HAP-1 (cell line): ENCODE results near the gene CLCN7.

ENCODE experiments used
- DNase-seq, 2 experiments: peaks; one replicate each; pipeline ENCODE4 v3.0.0-alpha.2; 2016 to 2020; ENCODE audit warnings: low spot score in 2 of 2
- H3K27me3 ChIP-seq: fragments of 250-450 bp; sonication (Bioruptor Pico); 2 replicates; pipeline ENCODE4 v1.5.1; 2020; ENCODE audit warnings: low read depth, mild to moderate bottlenecking, moderate library complexity
- H3K36me3 ChIP-seq: fragments of 250-450 bp; sonication (Bioruptor Pico); replicated peaks from 2 replicates; pipeline ENCODE4 v1.5.1; 2020; ENCODE audit warnings: mild to moderate bottlenecking
- H3K4me1 ChIP-seq: fragments of 250-450 bp; sonication (Bioruptor Pico); 2 replicates; pipeline ENCODE4 v1.5.1; 2020; ENCODE audit warnings: mild to moderate bottlenecking
- H3K4me3 ChIP-seq: fragments of 250-450 bp; sonication (Bioruptor Pico); 2 replicates; pipeline ENCODE4 v1.5.1; 2020; ENCODE audit warnings: mild to moderate bottlenecking, moderate library complexity
- H3K9me3 ChIP-seq: fragments of 250-450 bp; sonication (Bioruptor Pico); 2 replicates; pipeline ENCODE4 v1.5.1; 2020; ENCODE audit warnings: mild to moderate bottlenecking, moderate library complexity
- in situ Hi-C: fragments of 300-500 bp; cut with MboI; formaldehyde crosslinking; loops from 3 replicates; pipeline ENCODE4 v1.14.3; 2020; ENCODE audit warnings: low sequenced_read_pairs, inconsistent platforms, mixed read lengths

The CLCN7 gene

DNA sequence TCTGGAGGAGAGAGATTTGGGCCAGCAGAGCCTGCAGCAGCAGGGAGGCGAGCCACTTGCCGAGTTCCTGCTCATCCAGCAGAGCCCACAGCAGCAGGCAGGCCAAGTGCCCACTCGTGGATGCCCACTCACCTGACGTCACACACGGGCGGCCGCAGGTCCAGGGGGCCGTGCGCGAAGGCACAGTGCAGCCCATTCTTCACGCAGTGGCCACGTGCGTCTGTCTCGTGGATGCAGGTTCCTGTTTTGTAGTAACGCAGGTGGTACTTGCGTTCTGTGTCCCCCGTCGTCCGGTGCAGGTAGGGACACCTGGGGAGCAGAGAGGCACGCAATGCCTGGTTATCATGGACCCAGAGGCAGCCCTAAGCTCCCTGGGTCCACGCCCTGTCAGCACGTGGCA is 71.8 kb downstream of the CLCN7 start:
- in situ Hi-C loops, result no loop called here
- DNase-seq, result no peak
- H3K36me3 ChIP-seq, result no peaks in the 10 kb centered on the region; the same call in 1 of the 2 replicates
- H3K4me3 ChIP-seq, result no peak overlapping the region
- H3K9me3 ChIP-seq, result no peaks in the 10 kb centered on the region
- H3K4me1 ChIP-seq, result no peaks in the 10 kb centered on the region; the same call in 1 of the 2 replicates
- no peaks in the 10 kb centered on the region for H3K27me3 ChIP-seq

GRCh38 chr16:1401758-1402154 is 73.1 kb downstream of the CLCN7 start:
- H3K27me3 ChIP-seq, result no peaks in the 10 kb centered on the region
- in situ Hi-C loops, result no loop called here
- no peaks in the 10 kb centered on the region; the same call in 1 of the 2 replicates for H3K36me3 ChIP-seq
- H3K9me3 ChIP-seq, result no peaks in the 10 kb centered on the region
- no peaks in the 10 kb centered on the region for H3K4me1 ChIP-seq
- no peak overlapping the region for H3K4me3 ChIP-seq
- no peak for DNase-seq

- H3K4me3 ChIP-seq, result no peak overlapping the region
- in situ Hi-C loops, result no loop called here
- H3K36me3 ChIP-seq, result no peaks in the 10 kb centered on the region; the same call in 1 of the 2 replicates
- no peaks in the 10 kb centered on the region for H3K27me3 ChIP-seq
- H3K4me1 ChIP-seq, result no peaks in the 10 kb centered on the region
- DNase-seq, result no peak
- no peaks in the 10 kb centered on the region for H3K9me3 ChIP-seq
These were observed 73.6 kb downstream of the CLCN7 start for GRCh38 chr16:1401061-1401757.

DNA sequence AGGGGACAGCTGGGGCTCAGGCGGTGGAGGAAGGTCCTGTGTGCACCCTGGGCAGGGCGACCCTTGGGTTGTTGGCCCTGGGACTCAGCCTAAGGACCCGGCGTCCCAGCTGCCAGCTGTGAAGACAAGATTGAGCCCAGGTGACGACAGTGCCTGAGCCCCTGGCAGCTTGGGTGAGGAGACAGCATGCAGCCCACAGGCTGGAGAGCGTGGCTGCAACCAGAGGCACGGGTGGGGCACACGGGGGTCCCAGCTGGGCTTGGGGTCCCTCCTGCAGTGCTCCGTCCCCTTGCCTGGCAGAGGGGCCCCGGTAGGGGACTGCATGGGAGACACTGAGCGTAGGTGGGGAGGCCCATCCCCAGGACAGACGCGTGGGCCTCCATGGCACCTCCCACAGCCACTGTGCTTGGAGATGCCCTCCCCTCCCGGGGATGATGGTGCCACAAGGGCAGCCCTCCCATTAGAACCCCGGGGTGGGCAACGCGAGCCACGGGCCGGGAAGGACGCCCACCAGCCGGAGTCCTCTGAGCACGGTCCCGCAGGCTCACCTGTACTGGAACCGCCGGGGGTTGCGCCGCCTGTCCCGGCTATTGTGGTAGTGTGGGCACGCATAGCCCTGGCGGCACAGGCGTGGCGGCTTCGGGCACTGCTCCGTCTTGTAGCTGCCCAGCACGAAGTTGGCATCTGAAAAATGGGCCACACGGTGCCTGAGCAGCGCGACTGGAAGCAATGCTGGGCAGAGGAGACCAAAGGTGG is 75.8 kb downstream of the CLCN7 start:
- no peak overlapping the region for H3K4me3 ChIP-seq
- no peaks in the 10 kb centered on the region for H3K9me3 ChIP-seq
- H3K4me1 ChIP-seq, result no peaks in the 10 kb centered on the region
- H3K27me3 ChIP-seq, result no peaks in the 10 kb centered on the region
- in situ Hi-C loops, result no loop called here
- DNase-seq, result no peak
- no peaks in the 10 kb centered on the region; the same call in 1 of the 2 replicates for H3K36me3 ChIP-seq

GRCh38 chr16:1398351-1398750 is 76.5 kb downstream of the CLCN7 start:
- in situ Hi-C loops, result no loop called here
- Histone ChIP-seq H3K36me3 (no peaks in the 10 kb centered on the region; the same call in 1 of the 2 replicates), H3K4me1 (no peaks in the 10 kb centered on the region), H3K9me3 (no peaks in the 10 kb centered on the region), H3K4me3 (no peak overlapping the region), H3K27me3 (no peaks in the 10 kb centered on the region)
- DNase-seq, result no peak

DNA sequence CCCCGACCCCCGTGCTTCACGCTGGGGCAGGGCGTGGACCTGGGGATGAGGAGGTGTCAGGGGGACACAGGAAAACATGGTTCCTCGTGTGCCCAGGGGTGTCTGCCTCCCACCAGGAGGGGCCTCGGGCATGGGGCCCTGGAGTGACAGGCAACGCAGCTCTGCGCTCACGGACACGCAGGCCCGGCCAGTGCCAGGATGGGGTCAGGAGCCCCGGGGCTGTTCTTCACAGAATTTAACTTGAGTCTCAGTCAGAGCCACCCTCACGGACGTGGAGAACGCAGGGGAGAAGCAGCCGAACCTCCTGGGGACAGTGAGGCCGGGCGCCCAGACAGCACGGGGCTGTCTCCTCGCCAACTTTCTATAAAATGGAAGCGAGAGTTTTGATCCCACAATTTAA is 77.0 kb downstream of the CLCN7 start:
- Histone ChIP-seq H3K4me3 (no peak overlapping the region), H3K36me3 (no peaks in the 10 kb centered on the region; the same call in 1 of the 2 replicates), H3K27me3 (no peaks in the 10 kb centered on the region), H3K4me1 (no peaks in the 10 kb centered on the region), H3K9me3 (no peaks in the 10 kb centered on the region)
- in situ Hi-C loops, result no loop called here
- no peak for DNase-seq

GRCh38 chr16:1395444-1396031 is 79.3 kb downstream of the CLCN7 start:
- H3K36me3 ChIP-seq, result no peaks in the 10 kb centered on the region
- no peak overlapping the region for H3K4me3 ChIP-seq
- H3K4me1 ChIP-seq, result no peaks in the 10 kb centered on the region
- DNase-seq, result no peak
- no peaks in the 10 kb centered on the region for H3K27me3 ChIP-seq
- in situ Hi-C loops, result no loop called here
- no peaks in the 10 kb centered on the region for H3K9me3 ChIP-seq
